Transverse colon (tissue), 4 donors: ENCODE results near the gene ANG. TPM values are rescaled to one million over a fixed set of nuclear protein-coding genes. Genes with fewer than 3 reads are reported as not detected.

ENCODE experiments used
- DNase-seq: peaks from one replicate; pipeline ENCODE4 v3.0.0-alpha.2; 2019
- H3K27ac ChIP-seq, 4 donors: fragments of 200-600 bp; sonication (generic); 2 replicates each; pipeline ENCODE4 v1.5.1; 2016 to 2018; ENCODE audit warnings: inconsistent platforms in 4 of 4
- H3K27me3 ChIP-seq: fragments of 200-600 bp; sonication (generic); 2 replicates; pipeline ENCODE4 v1.5.1; 2017; ENCODE audit warnings: inconsistent platforms
- H3K36me3 ChIP-seq, 4 donors: fragments of 200-600 bp; sonication (generic); 2 replicates each; pipeline ENCODE4 v1.5.1; 2017 to 2019; ENCODE audit warnings: inconsistent platforms in 4 of 4
- H3K4me1 ChIP-seq, 4 donors: fragments of 200-600 bp; sonication (generic); 2 replicates each; pipeline ENCODE4 v1.5.1; 2017 to 2020; ENCODE audit warnings: inconsistent platforms in 4 of 4
- H3K4me3 ChIP-seq, 4 donors: fragments of 200-600 bp; sonication (generic); 1 replicate in 1 of 4; 2 replicates in 3 of 4; pipeline versions ENCODE4 v1.5.1 to v1.6.1; 2017 to 2019; ENCODE audit warnings: inconsistent platforms in 4 of 4
- H3K9me3 ChIP-seq, 2 donors: fragments of 200-600 bp; sonication (generic); 2 replicates each; pipeline ENCODE4 v1.5.1; 2017 to 2019; ENCODE audit warnings: inconsistent platforms in 2 of 2
- EP300 ChIP-seq: sonication (generic); formaldehyde crosslinking; IDR thresholded peaks from one replicate; pipeline ENCODE4 v1.6.1; 2017; ENCODE audit warnings: antibody characterized with exemption, low read depth
- POLR2A ChIP-seq: fragments of 450-650 bp; IDR thresholded peaks from one replicate; pipeline ENCODE4 v1.6.1; 2016; ENCODE audit warnings: antibody characterized with exemption, mild to moderate bottlenecking, moderate library complexity
- POLR2AphosphoS5 ChIP-seq, 3 donors: sonication (generic); formaldehyde crosslinking; IDR thresholded peaks; one replicate each; pipeline ENCODE4 v1.6.1; 2016; ENCODE audit warnings: antibody characterized with exemption in 3 of 3
- WGBS, 2 donors: methylation state at CpG; one replicate each; pipeline ENCODE4 v1.1.5; 2018; ENCODE audit warnings: low coverage in 1 of 2; 5-methylcytosine and 5-hydroxymethylcytosine counted together
- in situ Hi-C, 4 donors: fragments of 200-750 bp; cut with MboI; loops; one replicate each; pipeline versions ENCODE4 v1.15.0 to v1.15.1; 2017; ENCODE audit warnings: low sequenced_read_pairs in 3 of 4, low pct_ligation_motif_present in 1 of 4, low pct_unique_long_range_greater_than_20kb in 1 of 4
- intact Hi-C: fragments of 100-400 bp; cut with DNase I; formaldehyde crosslinking; loops from one replicate; pipeline ENCODE4 v1.15.1; 2023; ENCODE audit warnings: low total_unique reads
- total RNA-seq, 4 donors: library from RNA; depleted of rRNA; stranded (reverse); fragments of >200 nt; gene quantifications; one replicate each; pipeline ENCODE4 v1.1.0, GENCODE V29; 2016
- TF ChIP-seq, protein P1 (sequence below), 5 experiments: fragments of 200-600 bp in 3 of 5; fragments of 450-650 bp in 2 of 5; sonication (generic) in 3 of 5; IDR thresholded peaks; 1 replicate in 2 of 5; 2 replicates in 3 of 5; pipeline ENCODE4 v1.5.1; 2016 to 2017; ENCODE audit warnings: antibody characterized with exemption in 5 of 5, inconsistent platforms in 3 of 5, mild to moderate bottlenecking in 2 of 5, moderate library complexity in 1 of 5

The ANG gene
- total RNA-seq, 4 donors from 2014 or later = 10.5 to 37.1 (median 25.7) TPM

DNA sequence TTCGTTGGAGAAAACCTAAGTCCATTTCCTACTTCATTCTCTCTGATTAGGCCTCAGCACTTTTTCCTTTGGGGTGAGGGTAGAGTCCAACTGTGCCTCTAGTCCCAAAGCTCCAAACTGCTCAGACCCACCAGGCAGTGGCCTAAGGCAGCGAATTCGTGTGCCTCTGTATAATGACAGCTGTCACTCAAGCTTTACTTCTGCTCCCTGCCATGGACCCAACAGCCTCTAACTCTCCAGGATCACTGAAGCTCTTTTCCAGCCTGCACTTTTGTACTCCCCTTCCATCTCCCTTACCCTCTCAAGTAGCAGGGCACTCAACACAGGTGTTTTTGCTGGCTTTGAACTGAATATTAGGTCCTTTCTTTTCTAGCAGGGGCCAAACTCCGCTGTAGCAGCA is 32.3 kb upstream of the ANG start:
- H3K4me1 ChIP-seq = peaks cover 0 to 4% (median 0%) of the 10 kb centered on the region in 4 donors
- intact Hi-C loops (no loop called here), in situ Hi-C loops (no loop called here)
- no peaks in the 10 kb centered on the region for H3K9me3 ChIP-seq
- no peak for DNase-seq
- H3K4me3 ChIP-seq = no peak overlapping the region
- WGBS, 2 donors = 68 to 87% methylated on average over 2 to 4 of the region's 4 CpGs
- TF ChIP-seq, protein P1, sequence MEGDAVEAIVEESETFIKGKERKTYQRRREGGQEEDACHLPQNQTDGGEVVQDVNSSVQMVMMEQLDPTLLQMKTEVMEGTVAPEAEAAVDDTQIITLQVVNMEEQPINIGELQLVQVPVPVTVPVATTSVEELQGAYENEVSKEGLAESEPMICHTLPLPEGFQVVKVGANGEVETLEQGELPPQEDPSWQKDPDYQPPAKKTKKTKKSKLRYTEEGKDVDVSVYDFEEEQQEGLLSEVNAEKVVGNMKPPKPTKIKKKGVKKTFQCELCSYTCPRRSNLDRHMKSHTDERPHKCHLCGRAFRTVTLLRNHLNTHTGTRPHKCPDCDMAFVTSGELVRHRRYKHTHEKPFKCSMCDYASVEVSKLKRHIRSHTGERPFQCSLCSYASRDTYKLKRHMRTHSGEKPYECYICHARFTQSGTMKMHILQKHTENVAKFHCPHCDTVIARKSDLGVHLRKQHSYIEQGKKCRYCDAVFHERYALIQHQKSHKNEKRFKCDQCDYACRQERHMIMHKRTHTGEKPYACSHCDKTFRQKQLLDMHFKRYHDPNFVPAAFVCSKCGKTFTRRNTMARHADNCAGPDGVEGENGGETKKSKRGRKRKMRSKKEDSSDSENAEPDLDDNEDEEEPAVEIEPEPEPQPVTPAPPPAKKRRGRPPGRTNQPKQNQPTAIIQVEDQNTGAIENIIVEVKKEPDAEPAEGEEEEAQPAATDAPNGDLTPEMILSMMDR (IDR thresholded peaks at IDR 0.05) = no peak
- TF ChIP-seq POLR2A = no peak
- TF ChIP-seq POLR2AphosphoS5 (IDR thresholded peaks at IDR 0.05) = no peak
- no peak for TF ChIP-seq EP300
- no peaks in the 10 kb centered on the region for H3K36me3 ChIP-seq
- peaks cover 86% of the 10 kb centered on the region for H3K27me3 ChIP-seq
- H3K27ac ChIP-seq = no peak overlapping the region

DNA sequence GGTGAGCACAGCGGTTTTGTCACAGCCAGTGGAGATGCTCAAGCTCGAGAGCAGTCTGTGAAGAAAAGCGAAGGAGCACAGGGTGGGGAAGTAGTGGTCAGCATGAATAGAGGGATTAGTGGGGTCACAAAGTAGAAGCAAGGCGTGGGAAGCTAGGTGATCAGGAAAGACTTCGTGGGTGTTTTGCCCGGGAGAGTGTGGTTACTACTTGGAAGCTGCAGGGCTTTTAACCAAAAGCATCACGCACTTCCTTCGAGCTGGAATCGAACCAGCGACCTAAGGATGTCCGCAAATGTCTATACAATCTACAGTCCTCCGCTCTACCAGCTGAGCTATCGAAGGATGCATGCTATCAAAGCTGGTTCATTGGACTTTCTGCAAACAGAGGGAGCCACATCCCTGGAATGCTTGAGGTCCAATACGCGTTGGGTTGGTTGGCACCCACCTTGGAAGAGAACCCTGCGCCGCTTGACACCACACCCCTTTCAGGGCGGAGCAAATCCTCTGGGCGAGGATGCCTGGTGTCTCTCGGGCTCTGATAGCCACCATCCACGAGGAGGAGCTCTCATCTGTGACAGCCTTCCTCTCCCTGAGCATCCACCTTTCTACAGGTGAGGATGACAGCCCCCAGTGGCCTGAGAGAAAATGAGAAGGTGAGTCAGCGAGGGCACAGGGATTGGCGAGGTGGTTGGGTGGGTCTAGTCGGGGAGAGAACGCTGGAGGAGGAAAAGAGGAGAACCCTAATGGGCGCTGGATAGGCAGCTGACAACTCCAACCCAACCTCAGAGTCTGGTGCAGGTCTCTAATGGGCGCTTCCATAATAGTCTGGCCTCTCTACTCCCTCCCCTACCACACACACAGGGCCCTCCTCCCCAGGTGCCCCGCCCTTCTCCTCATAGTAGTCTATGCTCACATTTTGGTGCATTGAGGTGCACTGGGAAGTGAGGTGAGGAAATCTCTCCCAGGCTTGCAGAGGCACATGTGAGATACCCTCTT is 31.1 kb upstream of the ANG start:
- Histone ChIP-seq H3K36me3 (no peaks in the 10 kb centered on the region), H3K27ac (no peak overlapping the region), H3K27me3 (peaks cover 74% of the 10 kb centered on the region), H3K4me3 (no peak overlapping the region), H3K9me3 (no peaks in the 10 kb centered on the region), H3K4me1 (peaks cover 0 to 4% (median 0%) of the 10 kb centered on the region in 4 donors)
- no peak for DNase-seq
- TF ChIP-seq, protein P1 (IDR thresholded peaks at IDR 0.05) = no peak
- TF ChIP-seq POLR2A (no peak), EP300 (no peak), POLR2AphosphoS5 (IDR thresholded peaks at IDR 0.05) (no peak)
- intact Hi-C loops = no loop called here
- in situ Hi-C loops = no loop called here
- 39 to 57% methylated on average over 9 to 28 of the region's 28 CpGs for WGBS, 2 donors

DNA sequence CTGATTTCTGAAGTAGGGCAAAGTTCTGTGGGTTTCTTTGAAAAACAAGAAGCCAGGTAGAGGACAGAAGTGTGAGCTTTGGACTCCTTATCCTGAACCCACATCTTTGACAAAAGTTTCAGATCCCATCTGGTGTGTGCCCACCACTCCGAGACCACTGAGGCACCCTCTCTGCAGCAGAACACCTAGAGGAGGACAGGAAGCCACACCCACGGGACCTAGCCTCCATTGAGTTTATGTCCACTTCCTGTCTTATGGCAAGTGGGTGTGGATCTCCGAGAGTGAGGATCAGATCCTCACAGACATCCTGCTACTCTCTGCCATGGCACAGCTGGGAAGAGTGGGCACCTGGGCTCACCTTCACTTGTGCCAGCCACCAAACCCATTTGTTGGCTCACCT is 30.3 kb upstream of the ANG start:
- TF ChIP-seq POLR2A (no peak), EP300 (no peak), POLR2AphosphoS5 (IDR thresholded peaks at IDR 0.05) (no peak)
- TF ChIP-seq, protein P1 (IDR thresholded peaks at IDR 0.05) = no peak
- WGBS, 2 donors = 63% methylated on average over 3 of the region's 3 CpGs; no CpG with 5 or more reads in 1 of the 2 donors
- Histone ChIP-seq H3K4me3 (no peak overlapping the region), H3K27me3 (peaks cover 66% of the 10 kb centered on the region), H3K27ac (no peak overlapping the region), H3K36me3 (no peaks in the 10 kb centered on the region), H3K9me3 (no peaks in the 10 kb centered on the region), H3K4me1 (peaks cover 0 to 8% (median 2%) of the 10 kb centered on the region in 4 donors)
- intact Hi-C loops (no loop called here), in situ Hi-C loops (no loop called here)
- no peak for DNase-seq

DNA sequence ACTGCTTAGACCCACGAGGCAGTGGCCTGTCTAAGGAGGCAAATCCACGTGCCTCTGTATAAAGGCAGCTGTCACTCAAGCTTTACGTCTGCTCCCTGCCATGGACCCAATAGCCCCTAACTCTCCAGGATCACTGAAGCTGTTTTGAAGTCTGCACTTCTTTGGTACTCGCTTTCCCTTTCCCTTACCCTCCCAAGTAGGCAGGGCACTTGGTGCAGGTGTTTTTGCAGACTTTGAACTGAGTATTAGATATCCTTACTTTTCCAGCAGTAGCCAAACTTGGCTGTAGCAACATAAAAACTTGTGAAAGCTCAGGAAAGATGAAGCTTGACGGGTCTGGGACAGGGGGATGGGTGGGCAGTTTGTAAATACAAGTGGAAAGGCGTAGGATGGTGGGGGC is 29.2 kb upstream of the ANG start:
- Histone ChIP-seq H3K36me3 (no peaks in the 10 kb centered on the region), H3K9me3 (no peaks in the 10 kb centered on the region), H3K27me3 (peaks cover 57% of the 10 kb centered on the region), H3K4me3 (no peak overlapping the region), H3K27ac (no peak overlapping the region), H3K4me1 (peaks cover 0 to 11% (median 7%) of the 10 kb centered on the region in 4 donors)
- in situ Hi-C loops (no loop called here), intact Hi-C loops (no loop called here)
- TF ChIP-seq POLR2A (no peak), POLR2AphosphoS5 (IDR thresholded peaks at IDR 0.05) (no peak), EP300 (no peak)
- TF ChIP-seq, protein P1 (IDR thresholded peaks at IDR 0.05) = no peak
- WGBS, 2 donors = 43 to 56% methylated on average over 1 to 6 of the region's 6 CpGs
- DNase-seq = no peak
